HG03175 (cell line): ENCODE data around the gene DDX10.

Source experiments
- ATAC-seq: cut with Tn5 transposase; IDR thresholded peaks from one replicate; pipeline ENCODE4 v1.9.1; 2021; ENCODE audit warnings: mild to moderate bottlenecking, moderate library complexity; ENCODE audit not compliant: unreplicated experiment

DDX10 gene

GRCh38 chr11:108897071-108897481 is 232.2 kb downstream of the DDX10 start:
- ATAC-seq, result no peak

- ATAC-seq, result no peak
Measured at GRCh38 chr11:108897916-108898315, 233.0 kb downstream of the DDX10 start.

- ATAC-seq, result no peak
Measured at GRCh38 chr11:108901359-108901758, 236.5 kb downstream of the DDX10 start.

GRCh38 chr11:108902027-108902469 is 237.2 kb downstream of the DDX10 start:
- no peak for ATAC-seq

- ATAC-seq, result no peak
Measured at GRCh38 chr11:108904480-108904879, 239.6 kb downstream of the DDX10 start.

GRCh38 chr11:108906329-108906728 is 241.5 kb downstream of the DDX10 start:
- ATAC-seq, result no peak

GRCh38 chr11:108906826-108907225 is 242.0 kb downstream of the DDX10 start:
- no peak for ATAC-seq

- no peak for ATAC-seq
Measured at GRCh38 chr11:108909041-108909440, 244.2 kb downstream of the DDX10 start.

GRCh38 chr11:108909921-108910320 is 245.1 kb downstream of the DDX10 start:
- ATAC-seq, result no peak

GRCh38 chr11:108912581-108912980 is 247.7 kb downstream of the DDX10 start:
- ATAC-seq, result no peak

- no peak for ATAC-seq
Measured at GRCh38 chr11:108913204-108913603, 248.3 kb downstream of the DDX10 start.

- no peak for ATAC-seq
Measured at GRCh38 chr11:108914211-108914610, 249.3 kb downstream of the DDX10 start.

- no peak for ATAC-seq
Measured at GRCh38 chr11:108914981-108915380, 250.1 kb downstream of the DDX10 start.

- no peak for ATAC-seq
Measured at GRCh38 chr11:108915666-108916065, 250.8 kb downstream of the DDX10 start.

- ATAC-seq, result no peak
Measured at GRCh38 chr11:108916290-108916689, 251.4 kb downstream of the DDX10 start.

- ATAC-seq, result no peak
Measured at GRCh38 chr11:108916935-108917334, 252.1 kb downstream of the DDX10 start.

- no peak for ATAC-seq
Measured at GRCh38 chr11:108921211-108921610, 256.3 kb downstream of the DDX10 start.

GRCh38 chr11:108922241-108922640 is 257.4 kb downstream of the DDX10 start:
- no peak for ATAC-seq

- ATAC-seq, result no peak
Measured at GRCh38 chr11:108923413-108923812, 258.5 kb downstream of the DDX10 start.

- ATAC-seq, result no peak
Measured at GRCh38 chr11:108926171-108926840, 261.4 kb downstream of the DDX10 start.

GRCh38 chr11:108926841-108927577 is 262.1 kb downstream of the DDX10 start:
- no peak for ATAC-seq

- ATAC-seq, result no peak
Measured at GRCh38 chr11:108927791-108928545, 263.1 kb downstream of the DDX10 start.
